ENCODE results near the gene NDC80. TPM values are rescaled to one million over a fixed set of nuclear protein-coding genes. Genes with fewer than 3 reads are reported as not detected.

Gene NDC80
- total RNA-seq, 1 donor from 2014 or later: 0.27 TPM

DNA sequence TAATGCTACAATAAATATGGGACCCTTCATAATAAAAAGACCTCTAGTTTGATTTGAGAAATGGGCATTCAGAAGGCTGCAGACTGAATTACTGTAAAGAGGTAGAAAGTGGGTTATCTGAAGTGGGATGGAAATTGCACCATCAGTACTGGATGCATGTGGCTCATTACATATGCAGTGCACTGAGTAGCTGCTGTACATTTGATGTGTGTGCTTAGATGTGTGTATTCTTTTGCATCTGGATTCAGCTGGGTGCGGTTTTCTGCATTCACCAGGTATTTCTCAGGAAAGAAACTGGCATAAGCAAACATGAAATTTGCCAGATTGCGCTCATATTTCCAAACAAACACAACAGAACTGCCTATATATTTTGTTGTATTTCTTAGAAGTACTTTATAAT is 38.2 kb downstream of the NDC80 start:
- ATAC-seq (ENCODE audit: poor library complexity) (no peak), DNase-seq (no peak)
- intact Hi-C loops (cut with DNase I): no loop called here

DNA sequence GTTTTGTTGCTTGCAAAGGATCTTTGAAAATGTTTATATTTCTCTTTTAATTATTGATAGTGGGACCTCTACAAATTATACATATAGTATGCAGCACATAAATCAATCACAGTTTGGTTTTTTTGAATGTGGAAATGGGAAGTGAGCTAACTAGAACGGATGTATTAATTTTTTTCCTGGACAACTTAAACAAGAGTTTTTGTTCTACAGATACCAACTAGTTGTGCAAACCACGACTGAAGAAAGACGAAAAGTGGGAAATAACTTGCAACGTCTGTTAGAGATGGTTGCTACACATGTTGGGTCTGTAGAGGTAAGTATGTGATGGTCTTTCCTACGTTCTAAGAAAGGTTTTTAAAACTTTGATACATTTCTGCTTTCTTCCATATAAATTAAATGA is 39.2 kb downstream of the NDC80 start:
- ATAC-seq (ENCODE audit: poor library complexity) (no peak), DNase-seq (no peak)
- intact Hi-C loops (cut with DNase I): no loop called here

GRCh38 chr18:2612996-2613395 is 41.6 kb downstream of the NDC80 start:
- no peak for DNase-seq
- ATAC-seq (ENCODE audit: poor library complexity): no peak
- intact Hi-C loops (cut with DNase I): no loop called here

GRCh38 chr18:2617401-2617998 is 46.1 kb downstream of the NDC80 start:
- ATAC-seq (ENCODE audit: poor library complexity) (no peak), DNase-seq (no peak)
- intact Hi-C loops (cut with DNase I): no loop called here

- ATAC-seq (ENCODE audit: poor library complexity): no peak
- intact Hi-C loops (cut with DNase I): no loop called here
- no peak for DNase-seq
Measured at GRCh38 chr18:2618009-2618408, 46.7 kb downstream of the NDC80 start.

- no peak for ATAC-seq (ENCODE audit: poor library complexity)
- no peak for DNase-seq
- intact Hi-C loops (cut with DNase I): no loop called here
Measured at GRCh38 chr18:2625217-2625616, 53.9 kb downstream of the NDC80 start.

DNA sequence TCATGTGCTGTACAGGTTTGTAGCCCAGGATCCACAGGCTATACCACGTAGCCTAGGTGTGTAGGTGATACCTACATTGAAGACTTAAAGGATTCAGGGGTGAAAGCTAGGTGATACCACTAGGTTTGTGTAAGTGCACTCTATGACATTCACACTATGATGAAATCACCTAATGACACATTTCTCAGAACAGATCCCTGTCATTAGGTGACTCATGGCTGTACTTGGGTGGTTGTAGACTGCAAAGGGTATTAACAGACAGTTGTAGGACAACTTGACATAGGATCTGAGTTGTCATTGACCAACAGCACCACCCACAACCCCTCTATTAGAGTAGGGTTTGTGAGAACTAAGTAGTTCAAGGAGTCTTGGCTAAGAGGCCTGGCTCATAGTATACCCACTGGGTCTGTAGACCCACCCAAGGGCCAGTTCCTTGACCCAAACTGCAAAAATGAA is 56.5 kb downstream of the NDC80 start:
- intact Hi-C loops (cut with DNase I): no loop called here
- no peak for ATAC-seq (ENCODE audit: poor library complexity)
- DNase-seq: no peak

GRCh38 chr18:2629003-2629402 is 57.6 kb downstream of the NDC80 start:
- no peak for DNase-seq
- intact Hi-C loops (cut with DNase I): no loop called here
- no peak for ATAC-seq (ENCODE audit: poor library complexity)

- ATAC-seq (ENCODE audit: poor library complexity) (no peak), DNase-seq (no peak)
- intact Hi-C loops (cut with DNase I): no loop called here
Measured at GRCh38 chr18:2635586-2635985, 64.2 kb downstream of the NDC80 start.

GRCh38 chr18:2636126-2636631 is 64.8 kb downstream of the NDC80 start:
- ATAC-seq (ENCODE audit: poor library complexity) (no peak), DNase-seq (no peak)
- intact Hi-C loops (cut with DNase I): no loop called here

DNA sequence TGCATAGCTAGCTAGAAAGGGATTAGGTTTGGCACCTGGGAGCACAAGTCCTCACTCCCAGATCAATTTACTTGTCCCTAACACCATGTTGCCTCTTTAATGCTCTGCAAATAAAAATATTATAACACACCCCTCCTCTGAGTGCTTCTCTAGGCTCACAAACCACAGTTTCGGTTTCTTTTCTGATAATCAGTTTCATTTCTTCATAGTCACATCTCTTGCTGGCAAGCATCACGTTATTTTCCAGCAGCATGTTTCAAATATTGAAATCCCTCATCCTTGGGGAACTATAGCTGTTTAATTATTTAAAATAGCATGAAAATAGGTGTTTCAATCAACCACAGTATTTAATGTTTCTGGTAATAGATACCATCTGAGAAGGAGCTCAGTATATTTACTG is 70.3 kb downstream of the NDC80 start:
- ATAC-seq (ENCODE audit: poor library complexity): peak; percentile 55
- intact Hi-C loops (cut with DNase I): no loop called here
- no peak for DNase-seq

DNA sequence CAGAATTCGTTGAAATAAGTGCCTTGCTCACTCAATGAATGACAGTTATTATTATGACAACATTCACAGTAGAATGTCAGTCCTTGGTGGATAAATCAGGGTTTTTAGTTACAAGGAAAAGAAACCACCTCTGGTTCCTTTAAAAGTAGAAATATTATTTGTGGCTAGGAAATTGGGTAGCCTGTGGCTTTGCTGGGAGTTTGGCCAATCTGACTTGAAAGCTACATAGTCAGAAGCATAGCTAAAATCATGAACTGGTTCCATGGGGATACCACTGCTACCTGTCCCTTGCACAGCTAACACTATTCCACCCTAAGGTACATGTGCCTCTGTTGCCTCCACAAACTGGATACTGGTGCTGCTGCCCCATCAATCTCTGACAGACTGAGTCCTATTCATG is 71.4 kb downstream of the NDC80 start:
- intact Hi-C loops (cut with DNase I): no loop called here
- DNase-seq: no peak
- no peak for ATAC-seq (ENCODE audit: poor library complexity)

GRCh38 chr18:2644535-2644934 is 73.2 kb downstream of the NDC80 start:
- DNase-seq: no peak
- intact Hi-C loops (cut with DNase I): no loop called here
- no peak for ATAC-seq (ENCODE audit: poor library complexity)

DNA sequence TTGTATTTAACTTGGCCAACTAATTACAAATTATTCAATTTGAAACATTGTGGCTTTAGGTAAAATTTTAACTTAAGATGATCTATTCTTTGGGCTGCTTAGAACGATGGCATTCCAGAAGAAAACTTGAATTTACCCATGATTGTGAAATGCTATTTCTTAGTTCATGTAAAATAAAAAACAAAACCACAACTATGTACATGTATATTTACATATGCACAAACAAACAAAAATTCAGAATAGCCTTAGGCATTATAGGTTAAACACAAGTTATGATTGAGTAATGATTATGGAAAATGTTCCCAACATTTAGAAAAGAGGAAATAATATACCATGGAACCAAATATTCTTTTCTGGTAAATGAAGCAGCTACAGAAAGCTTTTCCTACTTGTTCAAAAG is 80.6 kb downstream of the NDC80 start:
- intact Hi-C loops (cut with DNase I): no loop called here
- DNase-seq (no peak), ATAC-seq (ENCODE audit: poor library complexity) (no peak)

GRCh38 chr18:2653467-2653866 is 82.1 kb downstream of the NDC80 start:
- intact Hi-C loops (cut with DNase I): no loop called here
- DNase-seq (no peak), ATAC-seq (ENCODE audit: poor library complexity) (no peak)

- ATAC-seq (ENCODE audit: poor library complexity) (no peak), DNase-seq (no peak)
- intact Hi-C loops (cut with DNase I): no loop called here
Measured at GRCh38 chr18:2654169-2654927, 83.0 kb downstream of the NDC80 start.

GRCh38 chr18:2654928-2655177 is 83.5 kb downstream of the NDC80 start:
- intact Hi-C loops (cut with DNase I): no loop called here
- DNase-seq: peak; percentile 82
- peak; percentile 40 for ATAC-seq (ENCODE audit: poor library complexity)

- intact Hi-C loops (cut with DNase I): no loop called here
- peak; percentile 91 for ATAC-seq (ENCODE audit: poor library complexity)
- DNase-seq: peak; percentile 94
Measured at GRCh38 chr18:2655178-2655953, 84.0 kb downstream of the NDC80 start, which contains the start of gene SMCHD1. Gene SMCHD1, plus strand, starts transcription at chr18:2655726. Its CDS starts 350 bp downstream, at chr18:2656076.

DNA sequence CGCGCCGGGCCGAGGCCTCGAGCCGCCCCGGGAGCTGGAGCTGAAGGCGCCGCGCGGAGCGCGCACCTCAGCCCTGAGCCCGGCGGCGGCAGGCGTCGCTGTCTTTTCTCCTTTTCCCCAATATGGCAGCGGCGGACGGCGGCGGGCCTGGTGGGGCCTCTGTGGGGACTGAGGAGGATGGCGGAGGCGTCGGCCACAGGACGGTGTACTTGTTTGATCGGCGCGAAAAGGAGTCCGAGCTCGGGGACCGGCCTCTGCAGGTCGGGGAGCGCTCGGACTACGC is 84.5 kb downstream of the NDC80 start:
- DNase-seq: no peak
- ATAC-seq (ENCODE audit: poor library complexity): no peak
- intact Hi-C loops (cut with DNase I): no loop called here

All from Right ventricle myocardium superior (tissue), 1 donor.